ENCODE data around the gene SART3. TPM values are rescaled to one million over a fixed set of nuclear protein-coding genes. Genes with fewer than 3 reads are reported as not detected.

Gene SART3
- total RNA-seq, 3 donors from 2014 or later: 49.8 to 62.9 (median 60.2) TPM

- no peaks in the 10 kb centered on the region for H3K27me3 ChIP-seq
- intact Hi-C loops (cut with DNase I; ENCODE audit: low total_unique reads): no loop called here
- H3K36me3 ChIP-seq: no peaks in the 10 kb centered on the region
- H3K9me3 ChIP-seq: no peaks in the 10 kb centered on the region
- no peak overlapping the region for H3K4me3 ChIP-seq
- DNase-seq (ENCODE audit: low spot score in 2 of 2): no peak
- no peak for TF ChIP-seq POLR2AphosphoS5 (IDR thresholded peaks at IDR 0.05)
- TF ChIP-seq POLR2A (IDR thresholded peaks at IDR 0.05): no peak
- no peaks in the 10 kb centered on the region for H3K4me1 ChIP-seq
- no peak overlapping the region for H3K27ac ChIP-seq
These were observed 11.9 kb downstream of the SART3 start for GRCh38 chr12:108548954-108549521.

- Histone ChIP-seq H3K27ac (no peak overlapping the region), H3K9me3 (no peaks in the 10 kb centered on the region)
These were observed 13.3 kb downstream of the SART3 start for GRCh38 chr12:108547686-108548085.

GRCh38 chr12:108543652-108544051, 17.3 kb downstream of the SART3 start:
- no peaks in the 10 kb centered on the region for H3K27me3 ChIP-seq
- no peaks in the 10 kb centered on the region for H3K4me1 ChIP-seq
- no peak for DNase-seq (ENCODE audit: low spot score in 2 of 2)
- TF ChIP-seq POLR2A (IDR thresholded peaks at IDR 0.05) (no peak), POLR2AphosphoS5 (IDR thresholded peaks at IDR 0.05) (no peak)
- H3K9me3 ChIP-seq: no peaks in the 10 kb centered on the region
- no peak overlapping the region for H3K27ac ChIP-seq
- no peak overlapping the region for H3K4me3 ChIP-seq
- intact Hi-C loops (cut with DNase I; ENCODE audit: low total_unique reads): no loop called here
- H3K36me3 ChIP-seq: no peaks in the 10 kb centered on the region

More at GRCh38 chr12:108547686-108548085, 13.3 kb downstream of the SART3 start:
- Histone ChIP-seq H3K27me3 (no peaks in the 10 kb centered on the region), H3K36me3 (no peaks in the 10 kb centered on the region), H3K4me1 (no peaks in the 10 kb centered on the region), H3K4me3 (no peak overlapping the region)
- no peak for TF ChIP-seq CTCF (IDR thresholded peaks at IDR 0.05)
- no peak for TF ChIP-seq POLR2A (IDR thresholded peaks at IDR 0.05)
- no peak for TF ChIP-seq POLR2AphosphoS5 (IDR thresholded peaks at IDR 0.05)
- intact Hi-C loops (cut with DNase I; ENCODE audit: low total_unique reads): no loop called here
- DNase-seq (ENCODE audit: low spot score in 2 of 2): no peak

- no peak for TF ChIP-seq POLR2AphosphoS5 (IDR thresholded peaks at IDR 0.05)
- no peak for TF ChIP-seq POLR2A (IDR thresholded peaks at IDR 0.05)
- no peak for TF ChIP-seq CTCF (IDR thresholded peaks at IDR 0.05)
- H3K36me3 ChIP-seq: no peaks in the 10 kb centered on the region
- H3K9me3 ChIP-seq: no peaks in the 10 kb centered on the region
- H3K4me3 ChIP-seq: no peak overlapping the region
- intact Hi-C loops (cut with DNase I; ENCODE audit: low total_unique reads): no loop called here
- H3K4me1 ChIP-seq: no peaks in the 10 kb centered on the region
- DNase-seq (ENCODE audit: low spot score in 2 of 2): no peak
- no peaks in the 10 kb centered on the region for H3K27me3 ChIP-seq
- no peak overlapping the region for H3K27ac ChIP-seq
These were observed 18.7 kb downstream of the SART3 start for GRCh38 chr12:108542320-108542719.

GRCh38 chr12:108538616-108539195, 22.3 kb downstream of the SART3 start:
- Histone ChIP-seq H3K27me3 (no peaks in the 10 kb centered on the region), H3K36me3 (peaks cover 9% of the 10 kb centered on the region), H3K27ac (no peak overlapping the region), H3K9me3 (no peaks in the 10 kb centered on the region), H3K4me3 (no peak overlapping the region), H3K4me1 (no peaks in the 10 kb centered on the region)
- TF ChIP-seq CTCF (IDR thresholded peaks at IDR 0.05) (no peak), POLR2AphosphoS5 (IDR thresholded peaks at IDR 0.05) (no peak), POLR2A (IDR thresholded peaks at IDR 0.05) (no peak)
- DNase-seq (ENCODE audit: low spot score in 2 of 2): no peak
- intact Hi-C loops (cut with DNase I; ENCODE audit: low total_unique reads): no loop called here

- TF ChIP-seq POLR2A (IDR thresholded peaks at IDR 0.05) (no peak), POLR2AphosphoS5 (IDR thresholded peaks at IDR 0.05) (no peak), CTCF (IDR thresholded peaks at IDR 0.05) (no peak)
- Histone ChIP-seq H3K27me3 (no peaks in the 10 kb centered on the region), H3K4me1 (no peaks in the 10 kb centered on the region), H3K36me3 (peaks cover 9% of the 10 kb centered on the region), H3K4me3 (no peak overlapping the region), H3K9me3 (no peaks in the 10 kb centered on the region), H3K27ac (no peak overlapping the region)
- no peak for DNase-seq (ENCODE audit: low spot score in 2 of 2)
- intact Hi-C loops (cut with DNase I; ENCODE audit: low total_unique reads): no loop called here
These were observed 22.8 kb downstream of the SART3 start for GRCh38 chr12:108538146-108538545.
